ENCODE measurements around the gene OR2AG1.
A peak's percentile ranks its signal among the peaks of the same experiment; 100 is the strongest.

Gene OR2AG1, protein sequence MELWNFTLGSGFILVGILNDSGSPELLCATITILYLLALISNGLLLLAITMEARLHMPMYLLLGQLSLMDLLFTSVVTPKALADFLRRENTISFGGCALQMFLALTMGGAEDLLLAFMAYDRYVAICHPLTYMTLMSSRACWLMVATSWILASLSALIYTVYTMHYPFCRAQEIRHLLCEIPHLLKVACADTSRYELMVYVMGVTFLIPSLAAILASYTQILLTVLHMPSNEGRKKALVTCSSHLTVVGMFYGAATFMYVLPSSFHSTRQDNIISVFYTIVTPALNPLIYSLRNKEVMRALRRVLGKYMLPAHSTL

DNA sequence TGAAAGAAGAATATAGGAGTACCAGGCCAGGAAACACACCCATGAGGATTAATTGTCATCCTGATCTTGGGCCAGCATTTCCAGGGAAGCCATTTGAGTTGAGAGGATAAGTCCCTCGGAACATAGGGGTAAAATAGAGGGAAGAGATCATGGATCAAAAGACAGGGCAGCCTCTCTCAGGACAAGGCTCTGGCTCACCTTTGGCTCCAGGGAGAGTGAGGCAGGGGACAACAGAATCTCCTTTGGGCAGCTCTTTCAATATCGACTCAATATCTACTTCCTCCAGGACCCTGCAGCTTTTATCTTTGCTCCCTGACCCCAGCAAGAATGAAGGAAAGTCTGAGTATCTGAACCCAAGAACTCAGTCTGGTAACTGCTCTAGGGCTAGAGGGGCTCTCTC is at the start of gene OR2AG1:
Gene OR2AG1, plus strand, starts transcription at position 301 of the 400 bp plus-strand sequence. CDS start 2,018 bp downstream, outside the sequence.
- no peak for DNase-seq

DNA sequence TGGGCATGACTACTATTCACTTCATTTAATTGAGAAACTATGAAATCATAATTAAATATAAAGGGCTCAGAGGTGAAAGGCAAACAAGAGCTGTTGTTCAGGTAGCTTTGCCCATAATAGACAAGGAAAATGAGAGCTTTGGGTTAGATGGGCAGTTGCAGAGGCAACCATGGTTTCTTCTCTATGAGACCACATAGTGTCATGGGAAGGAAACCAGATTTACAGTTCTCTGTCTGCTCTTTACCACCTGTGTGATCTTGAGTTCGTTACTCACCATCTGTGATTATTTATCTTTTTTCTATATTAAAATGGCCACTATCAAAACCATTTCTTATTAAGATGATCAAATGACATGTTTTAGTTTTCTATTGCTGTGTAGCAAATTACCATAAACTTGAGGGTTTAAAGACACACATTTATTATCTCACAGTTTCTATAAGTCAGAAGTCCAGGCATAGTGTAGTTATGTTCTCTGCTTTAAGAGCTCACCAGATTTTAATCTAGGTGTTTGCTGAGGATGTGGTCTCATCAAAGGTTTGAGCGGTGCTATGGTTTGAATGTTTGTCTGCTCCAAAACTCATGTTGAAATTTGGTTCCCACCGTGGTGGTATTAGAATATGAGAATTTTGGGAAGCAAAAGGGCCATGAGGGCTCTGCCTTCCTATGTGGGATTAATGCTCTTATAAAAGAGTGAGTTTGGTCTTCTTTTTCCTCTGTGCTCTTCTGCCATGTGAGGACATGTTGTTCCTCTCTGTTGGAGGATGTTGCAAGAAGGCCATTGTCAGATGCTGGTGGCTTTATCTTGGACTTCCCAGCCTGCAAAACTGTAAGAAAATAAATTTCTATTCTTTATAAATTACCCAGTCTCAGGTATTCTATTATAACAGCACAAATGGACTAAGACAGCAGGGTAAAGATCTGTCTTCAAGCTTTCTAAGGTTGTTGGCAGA is 49.2 kb upstream of the OR2AG1 start:
- DNase-seq, result no peak

DNA sequence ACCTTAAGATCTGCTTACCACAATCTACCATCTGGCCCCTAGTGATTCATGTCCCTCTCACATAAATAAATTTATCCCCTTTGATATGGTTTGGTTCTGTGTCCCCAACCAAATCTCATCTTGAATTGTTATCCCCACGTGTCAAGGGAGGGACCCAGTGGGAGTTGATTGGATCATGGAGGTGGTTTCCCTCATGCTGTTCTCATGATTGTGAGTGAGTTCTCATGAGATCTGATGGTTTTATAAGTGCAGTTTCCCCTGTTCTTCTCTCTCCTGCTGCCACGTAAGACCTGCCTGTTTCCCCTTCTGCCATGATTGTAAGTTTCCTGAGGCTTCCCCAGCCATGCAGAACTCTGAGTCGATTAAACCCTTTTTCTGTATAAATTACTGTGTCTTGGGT is 48.2 kb upstream of the OR2AG1 start:
- DNase-seq, result no peak

DNA sequence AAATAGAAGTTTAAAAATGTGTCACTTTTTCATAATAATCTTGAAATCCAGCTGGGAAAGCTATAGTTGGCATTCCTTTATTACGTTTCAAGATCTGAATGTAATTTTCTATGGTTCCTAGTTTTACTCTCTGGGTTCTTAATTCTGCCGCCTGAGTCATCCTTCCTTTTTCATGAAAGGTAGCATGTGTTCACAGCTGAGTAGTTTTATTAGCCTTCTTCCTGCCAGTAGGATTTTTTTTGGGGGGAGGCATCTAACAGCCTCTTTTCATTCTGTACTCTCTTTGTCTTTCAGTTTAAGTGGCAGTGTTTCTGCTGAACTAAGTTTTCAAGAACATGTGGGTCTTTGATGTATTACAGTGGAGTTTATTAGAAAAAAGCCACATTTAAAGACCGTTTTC is 47.5 kb upstream of the OR2AG1 start:
- no peak for DNase-seq

DNA sequence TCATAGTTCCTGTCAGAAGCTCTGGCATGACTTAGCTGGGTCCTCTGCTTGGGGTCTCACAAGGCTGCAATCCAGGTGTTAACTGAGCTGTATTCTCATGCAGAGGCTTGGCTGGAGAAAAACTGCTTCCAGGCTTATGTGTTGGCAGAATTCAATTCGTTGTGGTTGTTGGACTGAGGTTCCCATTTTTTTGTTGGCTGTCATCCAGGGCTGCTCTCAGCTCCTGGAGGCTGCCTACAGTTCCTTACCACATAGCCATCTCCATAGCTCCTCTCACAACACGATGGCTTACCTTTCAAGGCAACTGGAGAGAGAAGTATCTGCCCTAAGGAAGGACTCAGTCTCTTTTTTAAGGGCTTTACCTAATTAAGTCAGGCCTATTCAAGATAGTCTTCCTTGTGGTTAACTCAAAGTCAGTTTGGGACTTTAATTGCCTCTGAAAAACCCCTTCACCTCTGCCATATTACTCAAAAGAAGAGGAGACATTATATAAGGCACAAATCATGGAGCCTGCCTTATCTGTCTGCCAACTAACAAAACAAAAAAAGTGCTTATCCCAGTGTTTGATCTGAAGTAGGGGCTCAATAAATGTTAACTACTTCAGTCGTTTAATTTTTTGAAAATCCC is 46.2 kb upstream of the OR2AG1 start:
- DNase-seq, result no peak

DNA sequence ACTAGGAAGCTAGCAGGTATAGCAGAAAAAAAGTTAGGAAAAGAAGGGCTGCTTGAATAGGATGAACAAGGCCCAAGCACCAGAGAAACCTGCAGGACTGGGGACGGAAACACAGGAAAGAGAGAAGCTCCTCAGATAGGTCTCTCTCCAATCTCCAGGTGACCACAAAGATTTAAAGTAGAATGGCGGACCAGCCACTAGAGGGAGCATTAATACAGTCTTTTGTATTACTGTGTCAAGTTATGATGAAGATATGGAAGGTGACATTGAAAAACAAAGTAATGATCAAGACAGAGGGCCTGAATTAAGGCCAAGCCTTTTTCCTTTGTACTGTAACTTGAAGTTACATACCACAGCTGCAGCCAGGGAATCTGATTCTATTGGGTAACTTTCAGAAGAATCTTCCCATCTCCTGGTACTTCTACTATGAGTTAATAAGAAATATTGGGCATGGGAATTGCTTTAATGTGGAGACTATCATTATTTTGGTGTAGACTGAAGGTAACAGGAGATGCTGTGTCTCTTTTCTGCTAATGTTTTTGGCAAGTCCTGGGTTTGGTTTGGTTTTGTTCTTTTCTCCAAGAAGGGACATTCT is 44.9 kb upstream of the OR2AG1 start:
- DNase-seq, result no peak

DNA sequence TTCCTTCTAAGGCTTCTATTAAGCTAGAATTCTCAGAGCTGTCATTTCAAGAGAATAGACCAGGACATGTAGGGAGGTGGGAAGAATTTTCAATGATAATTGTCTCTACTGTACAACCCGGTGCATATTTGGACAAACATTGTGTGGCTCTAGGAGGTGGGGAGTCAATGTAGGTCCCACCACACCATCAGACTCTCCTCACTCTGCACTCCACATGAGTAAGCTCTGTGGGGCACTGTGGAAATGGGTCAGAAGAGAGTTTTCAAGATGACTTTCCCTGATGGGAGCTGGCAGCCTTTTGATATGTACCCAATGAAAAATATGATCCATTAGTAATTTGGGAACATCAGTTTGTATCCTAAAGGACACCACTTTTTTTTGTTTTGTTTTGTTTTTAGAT is 44.2 kb upstream of the OR2AG1 start:
- DNase-seq, result no peak

DNA sequence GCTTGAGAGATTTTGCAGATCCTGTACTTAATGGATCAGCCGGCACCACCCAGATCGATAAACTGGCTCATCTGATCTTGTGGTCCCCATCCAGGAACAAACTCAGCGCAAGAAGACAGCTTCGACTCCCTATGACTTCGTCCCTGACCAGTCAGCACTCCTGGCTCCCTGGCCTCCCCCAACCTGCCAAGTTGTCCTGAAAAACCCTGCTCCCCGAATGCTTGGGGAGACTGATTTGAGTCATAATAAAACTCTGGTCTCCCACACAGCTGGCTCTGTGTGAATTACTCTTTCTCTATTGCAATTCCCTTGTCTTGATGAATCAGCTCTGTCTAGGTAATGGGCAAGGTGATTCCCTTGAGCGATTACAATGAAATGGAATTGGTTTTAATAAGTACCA is 40.6 kb upstream of the OR2AG1 start:
- DNase-seq, result no peak

DNA sequence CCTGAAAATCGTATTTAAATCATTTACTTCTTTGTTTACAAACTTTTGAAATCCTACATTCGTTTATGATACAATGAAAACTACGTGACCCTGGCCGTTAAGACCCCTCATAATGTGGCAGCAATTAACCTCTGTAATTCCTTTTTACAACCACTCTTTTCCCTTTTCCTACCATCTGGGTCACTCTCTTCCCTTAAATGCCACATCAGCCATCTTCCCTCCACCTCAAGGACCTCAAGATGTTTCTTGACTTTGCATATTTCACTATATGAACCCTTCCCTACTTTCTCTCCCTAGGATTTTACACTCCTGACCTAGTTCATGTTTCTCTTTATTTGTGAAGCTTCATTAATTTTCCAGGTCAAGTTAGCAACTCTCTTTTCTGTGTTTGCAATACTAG is 37.8 kb upstream of the OR2AG1 start:
- no peak for DNase-seq

DNA sequence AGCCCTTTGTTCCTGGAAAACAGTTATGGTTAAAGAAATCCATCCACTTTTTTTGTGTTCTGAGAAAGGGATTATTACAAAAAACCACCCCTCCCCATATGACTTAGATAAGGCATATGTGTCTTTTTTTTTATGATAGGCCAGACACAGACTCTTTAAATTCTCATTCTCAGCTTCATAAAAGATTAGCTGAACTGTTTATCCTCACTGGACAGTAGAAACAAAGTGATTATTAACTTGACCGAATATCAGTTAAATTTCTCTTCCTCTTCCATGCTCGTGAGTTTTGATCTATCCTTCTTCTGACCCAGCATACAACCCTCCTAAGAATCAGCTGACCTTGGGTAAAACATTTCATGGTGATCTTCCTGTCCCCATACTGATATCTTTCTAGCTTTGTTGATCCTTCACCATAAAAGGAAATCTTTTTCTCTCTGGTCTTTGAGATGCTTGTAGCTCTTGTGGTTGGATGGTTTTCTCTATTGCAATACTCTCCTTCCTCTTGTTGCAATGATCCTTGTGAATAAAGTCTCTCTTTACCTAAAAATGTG is 37.3 kb upstream of the OR2AG1 start:
- no peak for DNase-seq

DNA sequence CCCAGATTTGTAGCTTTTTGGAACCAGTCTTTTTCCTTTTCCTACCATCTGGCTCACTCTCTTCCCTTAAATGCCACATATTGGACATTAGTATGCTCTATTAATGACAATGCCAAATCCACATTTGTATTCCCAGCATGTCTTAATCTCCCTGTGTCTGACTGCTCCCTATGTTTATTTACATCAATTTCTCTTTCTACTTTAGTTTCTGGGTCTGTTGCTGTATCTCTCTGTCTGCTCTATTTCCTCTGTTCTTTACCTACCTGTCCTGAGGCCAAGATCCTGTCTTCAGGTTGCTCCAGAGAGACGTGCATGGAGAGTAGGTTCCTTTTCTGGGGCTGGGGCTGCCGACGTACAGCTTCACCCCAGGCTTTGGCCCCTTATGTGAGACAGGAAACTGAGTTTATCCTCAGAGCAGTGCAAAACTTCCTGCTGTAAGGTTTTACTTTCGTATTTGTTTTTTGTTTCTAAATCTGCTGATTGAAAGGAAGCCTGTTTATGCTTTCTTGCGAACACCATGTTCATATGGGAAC is 36.7 kb upstream of the OR2AG1 start:
- no peak for DNase-seq

DNA sequence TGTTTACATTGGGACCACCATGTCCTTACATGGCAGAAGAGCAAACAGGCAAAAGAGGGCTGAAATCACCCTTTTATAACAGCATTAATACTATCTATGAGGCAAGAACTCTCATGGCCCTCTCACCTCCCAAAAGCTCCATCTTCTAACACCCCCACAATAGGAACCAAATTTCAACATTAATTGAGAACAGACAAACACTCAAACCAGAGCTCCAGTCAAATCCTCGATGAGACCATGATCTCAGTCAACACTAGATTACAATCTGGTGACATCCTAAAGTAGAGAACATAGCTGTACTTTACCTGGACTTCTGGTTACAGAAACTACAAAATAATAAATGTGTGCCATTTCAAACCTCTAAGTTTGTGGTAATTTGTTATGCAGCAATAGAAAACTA is 36.2 kb upstream of the OR2AG1 start:
- DNase-seq, result no peak

DNA sequence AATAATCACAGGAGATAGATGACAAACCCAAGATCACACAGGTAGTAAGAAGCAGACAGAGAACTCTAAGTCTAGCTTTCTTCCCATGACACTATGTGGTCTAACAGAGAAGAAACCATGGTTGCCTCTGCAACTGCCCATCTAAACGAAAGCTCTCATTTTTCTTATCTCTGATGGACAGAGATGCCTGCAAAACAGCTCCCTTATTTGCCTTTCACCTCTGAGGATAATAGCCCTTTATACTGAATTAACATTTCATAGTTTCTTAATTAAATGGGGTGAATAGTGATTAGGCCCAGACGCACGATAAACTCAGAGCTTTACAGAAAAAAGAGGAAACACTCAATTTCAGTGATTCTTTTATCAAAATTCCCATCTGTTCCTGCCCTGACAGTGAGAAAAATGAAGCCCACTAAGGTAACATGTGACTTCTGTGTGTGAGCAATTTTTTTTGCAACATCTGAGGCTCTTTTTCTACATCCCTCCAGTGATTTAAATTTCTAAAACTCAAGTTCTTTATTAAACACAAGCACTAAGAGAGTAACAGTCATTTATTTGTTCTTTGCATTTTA is 35.6 kb upstream of the OR2AG1 start:
- DNase-seq, result no peak

DNA sequence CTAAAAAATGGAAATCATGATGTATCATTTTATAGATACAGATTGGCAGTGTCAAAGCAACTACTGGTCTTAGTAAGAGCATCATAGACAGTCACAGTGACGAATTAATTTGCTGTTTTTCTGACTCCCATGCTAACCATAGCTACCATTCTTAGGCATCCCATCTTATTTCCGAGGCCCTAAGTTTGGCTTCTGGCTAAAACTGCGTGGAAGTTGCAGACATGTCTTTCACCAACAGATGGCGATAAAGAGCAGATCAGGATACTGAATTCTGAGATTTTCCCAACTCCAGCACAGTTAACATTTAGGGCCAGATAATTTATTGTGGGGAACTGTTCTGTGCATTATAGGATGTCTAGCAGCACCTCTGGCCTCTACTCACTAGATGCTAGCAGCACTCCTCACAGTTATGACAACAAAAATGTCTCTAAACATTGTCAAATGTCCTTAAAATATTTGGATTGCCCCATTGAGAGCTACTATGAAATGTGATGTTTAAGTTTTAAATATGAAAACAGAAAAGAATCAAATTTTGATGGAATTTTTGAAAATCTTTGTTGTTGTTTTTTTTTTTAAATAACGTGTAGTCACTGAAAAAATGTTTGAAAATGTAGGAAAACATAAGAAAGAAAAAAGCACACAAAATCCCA is 27.4 kb upstream of the OR2AG1 start:
- no peak for DNase-seq

DNA sequence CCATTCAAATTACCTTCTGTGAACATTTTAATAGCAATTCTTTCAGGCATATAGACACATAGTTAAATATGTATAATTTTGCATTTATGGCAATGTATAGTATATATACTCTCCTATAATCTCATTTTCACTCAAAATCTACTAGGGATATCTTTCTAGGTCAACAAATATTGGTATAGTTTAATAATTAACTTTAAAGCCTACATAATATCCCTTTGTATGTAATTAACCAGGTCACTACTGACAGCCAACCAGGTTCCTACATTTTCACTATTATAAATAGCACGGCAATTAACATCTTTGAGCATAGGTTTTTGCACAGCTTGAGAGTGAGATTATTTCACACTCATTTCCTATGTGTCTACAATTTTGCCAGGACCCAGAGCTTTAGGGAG is 26.9 kb upstream of the OR2AG1 start:
- no peak for DNase-seq

DNA sequence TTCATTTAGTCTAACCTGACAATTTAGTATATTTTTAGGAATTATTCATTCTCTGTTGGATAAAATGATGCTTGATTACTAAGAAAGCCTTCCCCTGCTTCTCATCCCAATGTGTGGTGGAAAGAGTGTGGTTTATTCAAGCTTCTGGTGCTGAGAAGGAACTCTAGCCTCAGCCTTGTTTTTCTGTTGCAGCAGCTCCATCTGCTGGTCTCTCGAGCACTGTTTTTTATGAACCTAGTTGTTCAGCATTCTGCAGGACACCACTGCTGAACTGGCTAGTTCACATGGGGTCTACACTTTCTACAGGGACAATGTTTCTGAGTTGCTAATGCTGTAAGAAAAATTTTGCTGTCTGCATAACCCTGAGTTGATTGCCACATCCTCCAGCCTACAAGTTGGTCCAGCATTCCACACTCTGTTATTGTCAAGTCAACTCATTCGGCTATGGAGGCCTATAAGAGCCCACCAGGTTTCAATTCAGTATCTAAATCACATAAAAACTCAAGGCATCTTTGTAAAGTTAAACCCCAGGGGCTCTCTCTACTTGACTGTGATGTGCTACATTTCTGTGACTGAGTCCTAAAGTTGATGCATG is 25.4 kb upstream of the OR2AG1 start:
- DNase-seq, result no peak

DNA sequence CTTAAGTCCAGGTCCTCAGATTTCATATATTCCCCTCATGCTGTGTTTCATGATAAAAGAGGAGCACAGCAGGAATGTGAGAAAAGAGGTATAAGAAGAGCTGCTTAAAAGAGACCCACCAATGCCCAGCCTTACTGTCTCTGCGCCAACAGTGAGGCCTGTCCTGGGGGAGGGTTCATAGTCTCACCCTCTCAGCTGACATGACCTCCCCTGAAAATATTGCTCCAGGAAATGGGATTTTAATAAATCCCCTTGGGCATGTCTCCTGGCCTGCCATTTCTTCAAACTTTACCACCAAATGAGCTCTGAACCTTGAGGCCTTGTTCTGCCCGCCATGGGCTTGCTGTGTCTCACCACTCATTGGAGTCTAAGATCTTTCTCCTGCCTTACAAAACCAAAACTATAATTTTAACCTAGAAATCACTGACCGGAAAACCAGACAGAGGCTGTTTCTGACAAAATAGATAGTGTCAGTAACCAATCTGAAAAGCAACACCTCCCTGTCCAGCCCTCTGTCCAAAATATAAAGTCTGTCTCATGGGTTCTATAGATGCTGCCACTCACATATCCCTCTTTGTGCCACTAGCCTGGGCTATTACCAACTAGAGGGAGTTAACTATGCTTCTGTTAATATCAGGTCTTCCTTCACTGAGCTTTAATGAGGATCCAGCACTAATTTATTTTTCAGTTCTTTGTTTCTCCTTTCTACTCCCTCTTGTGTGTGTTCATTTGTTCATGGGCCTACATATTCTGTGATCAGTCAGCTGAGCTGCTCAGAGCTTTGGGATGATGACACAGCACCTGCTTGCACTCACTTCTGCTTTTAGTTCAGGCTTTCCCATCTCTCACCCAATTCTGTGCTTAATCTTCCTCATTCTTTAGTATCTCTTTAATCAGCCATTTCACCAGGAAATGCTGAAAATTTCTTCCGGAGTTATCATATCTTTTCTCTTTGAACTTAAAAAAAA is 10.6 kb upstream of the OR2AG1 start, which contains the start of gene OR2AG2:
Gene OR2AG2, minus strand, starts transcription at position 51 of the 968 bp plus-strand sequence. CDS start 3,019 bp downstream, outside the sequence.
- DNase-seq, result peak; percentile 36

DNA sequence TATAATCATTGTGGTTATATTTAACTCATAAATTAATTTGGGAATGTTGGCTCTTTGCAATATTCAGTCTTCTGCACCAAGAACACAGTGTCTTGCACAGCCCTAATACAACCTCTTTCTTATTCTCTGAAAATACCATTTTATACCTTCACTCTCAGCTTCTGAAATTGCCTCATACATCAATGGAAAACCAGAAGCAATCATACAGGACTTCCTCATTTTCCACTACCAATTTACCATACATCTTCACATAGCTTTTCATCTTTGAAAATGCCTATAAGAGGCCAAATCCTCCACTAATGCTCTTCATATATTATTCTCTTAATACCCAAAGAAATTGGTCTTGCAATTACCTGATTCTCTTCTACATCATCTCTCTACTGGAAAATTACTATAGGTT is 4.3 kb upstream of the OR2AG1 start:
- no peak for DNase-seq

DNA sequence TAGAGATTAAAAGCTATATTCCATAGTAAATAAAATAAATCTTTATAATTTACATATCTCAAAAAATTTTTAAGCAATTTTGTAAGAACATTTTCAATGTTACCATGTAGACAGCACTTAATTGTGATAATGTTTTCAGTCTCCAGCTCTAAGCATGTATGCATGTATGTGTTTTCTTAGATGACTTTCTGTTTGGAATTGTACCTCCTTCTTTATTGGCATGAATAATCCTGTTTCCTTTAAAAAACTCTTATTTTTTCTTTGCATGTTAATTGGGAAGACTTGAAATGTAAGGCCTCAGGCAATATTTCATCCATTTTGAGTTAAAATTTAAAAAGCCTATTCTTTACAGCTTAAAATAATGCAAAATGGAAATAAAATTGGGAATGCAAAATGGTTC is 2.0 kb upstream of the OR2AG1 start:
- no peak for DNase-seq

DNA sequence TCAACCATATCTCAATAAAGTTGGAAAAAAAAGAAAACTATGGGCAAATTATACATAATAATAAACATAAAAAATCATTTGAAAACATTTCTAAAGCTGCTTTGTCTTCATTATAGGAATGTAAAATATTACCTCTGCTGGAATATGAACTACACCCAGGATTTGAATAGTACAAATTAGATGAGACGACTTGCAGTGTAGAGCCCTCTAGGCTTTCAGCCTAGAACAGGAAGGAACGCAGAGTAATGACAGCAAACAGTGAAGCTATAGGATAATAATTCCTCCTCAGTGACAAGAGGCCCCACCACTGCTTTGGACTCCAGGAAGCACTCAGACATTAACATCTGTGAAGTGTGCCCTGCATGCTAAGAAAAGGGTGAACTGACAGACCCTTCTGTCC is 7.7 kb downstream of the OR2AG1 start:
- no peak for DNase-seq

All from SIG-M5 (cell line).